Esophagus squamous epithelium (tissue), 5 donors: Measurements from ENCODE around the gene ITM2C. TPM values are rescaled to one million over a fixed set of nuclear protein-coding genes. Genes with fewer than 3 reads are reported as not detected.

Experiments
- DNase-seq: peaks from one replicate; lab custom pipeline; 2025; lab: John Stamatoyannopoulos, UW
- H3K27ac ChIP-seq, 4 donors: fragments of 200-600 bp; sonication (generic); one replicate each; pipeline ENCODE4 v1.5.1; 2016 to 2019; ENCODE audit warnings: mild to moderate bottlenecking in 1 of 4
- H3K27me3 ChIP-seq, 4 donors: fragments of 200-600 bp; sonication (generic); 1 replicate in 3 of 4; 2 replicates in 1 of 4; pipeline versions ENCODE4 v1.5.1 to v1.6.0; 2017 to 2021; ENCODE audit warnings: antibody characterized with exemption in 1 of 4
- H3K36me3 ChIP-seq, 3 donors: fragments of 200-600 bp; sonication (generic); one replicate each; pipeline ENCODE4 v1.5.1; 2016 to 2019
- H3K4me1 ChIP-seq, 3 donors: fragments of 200-600 bp; sonication (generic); one replicate each; pipeline ENCODE4 v1.5.1; 2017 to 2019
- H3K4me3 ChIP-seq, 4 donors: fragments of 200-600 bp; sonication (generic); 1 replicate in 3 of 4; 2 replicates in 1 of 4; pipeline ENCODE4 v1.5.1; 2016 to 2019; ENCODE audit warnings: mild to moderate bottlenecking in 2 of 4, moderate library complexity in 1 of 4
- H3K9me3 ChIP-seq, 3 donors: fragments of 200-600 bp; sonication (generic); one replicate each; pipeline ENCODE4 v1.5.1; 2016 to 2019
- CTCF ChIP-seq, 6 experiments: fragments of 450-650 bp in 4 of 6; fragments of 200-600 bp in 2 of 6; sonication (generic) in 2 of 6; IDR thresholded peaks; one replicate each; pipeline ENCODE4 v1.5.1; 2016 to 2019; ENCODE audit warnings: antibody characterized with exemption in 6 of 6, mild to moderate bottlenecking in 4 of 6, moderate library complexity in 4 of 6
- POLR2A ChIP-seq, 4 donors: fragments of 450-650 bp; IDR thresholded peaks; one replicate each; pipeline ENCODE4 v1.6.1; 2017; ENCODE audit warnings: antibody characterized with exemption in 4 of 4, mild to moderate bottlenecking in 4 of 4, moderate library complexity in 3 of 4
- WGBS, 2 donors: methylation state at CpG; one replicate each; pipeline ENCODE4 v1.1.5; 2018; 5-methylcytosine and 5-hydroxymethylcytosine counted together
- intact Hi-C: fragments of 100-400 bp; cut with DNase I; formaldehyde crosslinking; loops from one replicate; pipeline ENCODE4 v1.15.0; 2022
- total RNA-seq, 4 donors: library from RNA; depleted of rRNA; stranded (reverse); fragments of >200 nt; gene quantifications; one replicate each; pipeline ENCODE4 v1.1.0, GENCODE V29; 2016
- donor health status: DM: yes; HTN: yes; CAD: no.

The ITM2C gene
- total RNA-seq, 4 donors from 2014 or later, result 3.8 to 31.9 (median 10.3) TPM

DNA sequence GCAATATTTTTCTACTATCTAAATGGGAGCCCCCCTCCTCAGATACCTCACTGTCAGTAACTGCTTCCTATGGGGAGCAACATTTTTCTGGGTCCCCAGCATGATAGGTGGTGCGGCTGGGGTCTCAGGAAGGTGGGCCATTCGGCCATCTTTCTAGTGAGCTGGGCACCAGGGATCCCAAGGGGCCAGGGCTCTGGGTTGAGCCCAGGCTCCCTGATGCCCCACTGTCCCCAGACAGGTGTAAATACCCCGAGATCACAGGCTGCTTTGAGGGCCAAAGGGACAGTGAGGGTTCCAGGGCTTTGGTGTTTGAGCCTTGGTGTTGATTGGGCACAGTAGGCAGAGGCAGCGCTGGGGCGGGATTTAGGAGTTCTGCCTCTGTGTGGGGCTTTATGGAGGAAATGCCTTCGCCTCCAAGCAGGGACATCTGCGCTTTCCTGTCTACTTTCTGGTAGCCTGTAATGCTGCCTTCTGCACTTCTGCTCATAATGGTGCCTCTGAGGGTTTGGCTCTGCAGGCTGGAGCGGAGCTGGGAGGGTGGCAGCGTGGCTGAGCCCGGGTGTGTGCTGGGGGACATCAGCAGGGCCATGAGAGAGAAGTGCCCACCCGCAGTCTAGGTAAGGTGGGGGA, 5.3 kb downstream of the ITM2C start:
- no peaks in the 10 kb centered on the region for H3K9me3 ChIP-seq
- TF ChIP-seq CTCF (IDR thresholded peaks at IDR 0.05) (no peak), POLR2A (IDR thresholded peaks at IDR 0.05) (no peak)
- no peak for DNase-seq
- peaks cover 29 to 86% (median 38%) of the 10 kb centered on the region in 3 donors for H3K4me1 ChIP-seq
- H3K4me3 ChIP-seq, result no peak overlapping the region
- peak overlapping the region in 3 of 4 donors; percentile 69 to 79 (median 75) for H3K27ac ChIP-seq
- H3K36me3 ChIP-seq, result no peaks in the 10 kb centered on the region
- peaks cover 0 to 13% (median 0%) of the 10 kb centered on the region in 4 donors for H3K27me3 ChIP-seq
- WGBS, 2 donors, result 44 to 56% methylated on average over 5 to 9 of the region's 11 CpGs
- intact Hi-C loops, result no loop called here

DNA sequence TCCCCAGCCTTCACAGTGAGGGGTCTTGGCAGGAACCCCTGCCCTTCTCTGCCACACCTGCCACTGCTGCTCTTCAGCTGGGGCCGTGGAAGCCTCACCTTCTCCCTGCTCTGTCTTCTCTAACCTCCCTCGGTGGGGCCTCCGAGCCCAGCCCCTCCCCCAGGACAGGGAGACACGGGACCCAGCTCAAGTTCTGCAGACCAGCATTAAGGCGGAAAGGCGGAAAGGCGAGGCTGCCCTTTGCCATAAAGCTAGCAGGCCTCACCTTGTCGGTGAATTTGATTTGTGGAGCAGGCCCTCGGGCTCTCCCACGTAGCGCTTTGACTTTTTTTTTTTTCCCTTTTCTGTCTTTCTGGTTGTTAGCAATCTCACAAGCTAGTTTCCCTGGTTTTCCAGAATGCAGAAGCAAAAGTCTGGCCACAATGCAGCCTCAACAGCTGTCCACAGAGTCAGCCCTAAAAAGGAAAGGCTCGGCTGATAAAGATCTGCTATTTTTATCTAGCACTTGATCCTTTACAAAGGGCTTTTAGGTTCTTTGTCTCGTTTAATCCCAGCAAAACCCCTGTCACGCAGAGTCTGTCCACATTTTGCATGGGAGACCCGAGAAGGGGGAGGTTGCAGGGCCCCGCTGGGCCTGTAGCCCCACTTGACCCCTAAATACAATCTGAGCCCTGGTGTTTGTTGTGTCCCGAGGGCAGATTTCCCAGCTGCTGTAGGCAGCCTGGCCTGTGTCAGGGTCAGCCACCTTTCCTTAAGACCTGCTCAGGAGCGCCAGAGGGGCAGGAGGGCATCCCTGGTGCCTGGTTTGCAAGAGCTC, 6.0 kb downstream of the ITM2C start:
- TF ChIP-seq CTCF (IDR thresholded peaks at IDR 0.05) (no peak), POLR2A (IDR thresholded peaks at IDR 0.05) (no peak)
- Histone ChIP-seq H3K4me1 (peaks cover 22 to 79% (median 32%) of the 10 kb centered on the region in 3 donors), H3K4me3 (no peak overlapping the region), H3K27me3 (peaks cover 0 to 6% (median 0%) of the 10 kb centered on the region in 4 donors), H3K9me3 (no peaks in the 10 kb centered on the region), H3K27ac (peak overlapping the region in 3 of 4 donors; percentile 69 to 79 (median 75)), H3K36me3 (peaks cover 0 to 6% (median 0%) of the 10 kb centered on the region in 3 donors)
- no peak for DNase-seq
- intact Hi-C loops, result no loop called here
- WGBS, 2 donors, result 21 to 43% methylated on average over 15 of the region's 18 CpGs

- WGBS, 2 donors, result 53 to 62% methylated on average over 3 to 4 of the region's 17 CpGs
- peak overlapping the region in 3 of 4 donors; percentile 69 to 75 (median 74) for H3K27ac ChIP-seq
- H3K27me3 ChIP-seq, result no peaks in the 10 kb centered on the region
- peaks cover 0 to 14% (median 0%) of the 10 kb centered on the region in 3 donors for H3K36me3 ChIP-seq
- TF ChIP-seq CTCF (IDR thresholded peaks at IDR 0.05), result no peak
- TF ChIP-seq POLR2A (IDR thresholded peaks at IDR 0.05), result no peak
- H3K4me1 ChIP-seq, result peaks cover 20 to 71% (median 24%) of the 10 kb centered on the region in 3 donors
- H3K4me3 ChIP-seq, result no peak overlapping the region
- H3K9me3 ChIP-seq, result no peaks in the 10 kb centered on the region
- DNase-seq, result no peak
- intact Hi-C loops, result no loop called here
Measured at GRCh38 chr2:230871361-230872150, 6.8 kb downstream of the ITM2C start.

- TF ChIP-seq POLR2A (IDR thresholded peaks at IDR 0.05), result no peak
- TF ChIP-seq CTCF (IDR thresholded peaks at IDR 0.05), result no peak
- Histone ChIP-seq H3K36me3 (peaks cover 0 to 21% (median 0%) of the 10 kb centered on the region in 3 donors), H3K4me3 (no peak overlapping the region), H3K27ac (peak overlapping the region in 3 of 4 donors; percentile 69 to 75 (median 74)), H3K9me3 (no peaks in the 10 kb centered on the region), H3K4me1 (peaks cover 17 to 63% (median 22%) of the 10 kb centered on the region in 3 donors), H3K27me3 (no peaks in the 10 kb centered on the region)
- no peak for DNase-seq
- intact Hi-C loops, result no loop called here
- WGBS, 2 donors, result 79 to 90% methylated on average over 9 to 14 of the region's 14 CpGs
Measured at GRCh38 chr2:230872151-230872967, 7.6 kb downstream of the ITM2C start.
